Uterus (tissue), 2 donors: ENCODE data around the gene TEKT2.

ENCODE experiments used
- CTCF ChIP-seq, 4 experiments: fragments of 200-600 bp in 2 of 4; fragments of 450-650 bp in 2 of 4; sonication (generic) in 2 of 4; IDR thresholded peaks; one replicate each; pipeline ENCODE4 v1.5.1; 2016 to 2019; ENCODE audit warnings: antibody characterized with exemption in 4 of 4, mild to moderate bottlenecking in 2 of 4, moderate library complexity in 1 of 4
- POLR2A ChIP-seq, 2 donors: fragments of 450-650 bp; IDR thresholded peaks; one replicate each; pipeline ENCODE4 v1.6.1; 2016; ENCODE audit warnings: antibody characterized with exemption in 2 of 2, mild to moderate bottlenecking in 1 of 2, moderate library complexity in 1 of 2

- TF ChIP-seq CTCF (IDR thresholded peaks at IDR 0.05) (no peak), POLR2A (IDR thresholded peaks at IDR 0.05) (no peak)
Measured at GRCh38 chr1:36136535-36136934, 52.6 kb downstream of the TEKT2 start.
